ENCODE results near the gene TOR1AIP2. TPM values are rescaled to one million over a fixed set of nuclear protein-coding genes. Genes with fewer than 3 reads are reported as not detected.
"Not testable (repeated sequence)": the region's sequence is repeated elsewhere in the genome, so short reads cannot be mapped to it uniquely, and the experiment has no call there.

Gene TOR1AIP2
- total RNA-seq, 1 donor = 69.7 TPM

GRCh38 chr1:179857009-179857408 is 20.6 kb downstream of the TOR1AIP2 start:
- Histone ChIP-seq H3K27me3 (ENCODE audit: insufficient read depth, low read length) (no peaks in the 10 kb centered on the region), H3K4me3 (ENCODE audit: low read length) (no peak overlapping the region), H3K9me3 (ENCODE audit: low read depth, low read length) (no peaks in the 10 kb centered on the region), H3K4me1 (ENCODE audit: insufficient read depth, low read length) (peaks cover 13% of the 10 kb centered on the region)

- H3K27me3 ChIP-seq (ENCODE audit: insufficient read depth, low read length) = no peaks in the 10 kb centered on the region
- H3K4me3 ChIP-seq (ENCODE audit: low read length) = no peak overlapping the region
- no peaks in the 10 kb centered on the region for H3K9me3 ChIP-seq (ENCODE audit: low read depth, low read length)
- H3K4me1 ChIP-seq (ENCODE audit: insufficient read depth, low read length) = peaks cover 13% of the 10 kb centered on the region
These were observed 21.3 kb downstream of the TOR1AIP2 start for GRCh38 chr1:179856296-179856695.

GRCh38 chr1:179855831-179856230 is 21.8 kb downstream of the TOR1AIP2 start:
- not testable (repeated sequence) for H3K27me3 ChIP-seq (ENCODE audit: insufficient read depth, low read length)

DNA sequence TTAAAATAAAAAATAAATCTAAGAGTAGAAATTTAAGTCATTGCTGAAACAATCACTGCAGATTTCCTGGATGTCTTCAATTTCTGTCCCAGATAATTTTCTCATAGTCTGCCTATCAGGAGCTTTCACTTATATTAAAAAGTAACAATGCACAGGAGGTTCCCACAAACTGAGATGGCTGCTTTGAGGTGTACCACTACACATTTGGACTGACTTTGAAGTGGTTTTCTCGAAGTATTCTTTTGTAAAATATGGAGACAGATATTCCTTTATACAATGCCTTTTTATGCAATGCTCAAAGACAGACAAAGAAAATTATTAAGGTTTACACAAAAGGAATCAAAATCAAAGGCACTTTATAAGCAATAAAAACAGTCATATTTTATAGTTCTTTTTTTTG is 24.5 kb downstream of the TOR1AIP2 start:
- H3K4me3 ChIP-seq (ENCODE audit: low read length) = no peak overlapping the region
- peaks cover 13% of the 10 kb centered on the region for H3K4me1 ChIP-seq (ENCODE audit: insufficient read depth, low read length)
- H3K9me3 ChIP-seq (ENCODE audit: low read depth, low read length) = no peaks in the 10 kb centered on the region
- no peaks in the 10 kb centered on the region for H3K27me3 ChIP-seq (ENCODE audit: insufficient read depth, low read length)

More at GRCh38 chr1:179855831-179856230, 21.8 kb downstream of the TOR1AIP2 start:
- H3K4me1 ChIP-seq (ENCODE audit: insufficient read depth, low read length) = peaks cover 13% of the 10 kb centered on the region
- H3K9me3 ChIP-seq (ENCODE audit: low read depth, low read length); H3K4me3 ChIP-seq (ENCODE audit: low read length): not testable (repeated sequence)

DNA sequence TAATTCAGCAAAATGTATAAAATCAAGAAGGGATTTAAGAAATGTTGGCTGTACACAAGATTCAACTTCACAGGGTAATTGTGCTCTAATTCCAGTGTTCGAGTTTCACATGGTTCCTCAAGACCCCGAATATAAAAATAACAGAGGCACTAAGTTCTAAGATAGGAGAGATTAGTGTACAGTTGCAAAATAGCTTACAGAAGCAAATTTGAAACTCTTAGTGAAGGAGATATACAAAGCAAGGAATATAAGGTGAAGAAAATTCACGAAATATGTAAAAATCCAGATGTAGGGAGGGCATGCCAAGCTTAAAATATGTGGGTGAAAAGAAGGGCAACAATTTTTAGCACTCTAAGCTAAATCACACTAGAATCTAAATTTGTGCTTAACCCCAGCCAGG is 29.4 kb downstream of the TOR1AIP2 start:
- Histone ChIP-seq H3K4me3 (ENCODE audit: low read length) (no peak overlapping the region), H3K9me3 (ENCODE audit: low read depth, low read length) (no peaks in the 10 kb centered on the region), H3K4me1 (ENCODE audit: insufficient read depth, low read length) (no peaks in the 10 kb centered on the region), H3K27me3 (ENCODE audit: insufficient read depth, low read length) (no peaks in the 10 kb centered on the region)

DNA sequence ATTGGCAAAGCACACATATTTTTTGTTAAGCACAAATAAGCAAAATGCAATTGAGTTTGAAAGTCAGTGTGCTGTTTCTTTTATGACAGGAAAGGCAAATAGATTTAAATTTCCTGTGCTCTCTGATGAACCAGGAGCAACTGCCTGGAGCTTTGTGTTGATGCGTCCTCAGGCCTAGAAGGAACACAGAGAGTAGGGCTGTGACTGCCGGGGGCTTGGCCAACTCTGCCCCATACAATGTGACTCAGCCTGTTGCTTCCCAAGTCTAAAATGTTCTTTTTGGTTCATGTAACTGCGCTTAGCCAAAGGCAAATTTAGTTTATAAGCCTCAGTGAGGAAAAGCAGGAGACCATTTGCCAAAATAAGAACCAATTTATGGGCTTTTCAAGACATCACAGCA is 37.5 kb downstream of the TOR1AIP2 start:
- Histone ChIP-seq H3K4me3 (ENCODE audit: low read length) (no peak overlapping the region), H3K4me1 (ENCODE audit: insufficient read depth, low read length) (no peaks in the 10 kb centered on the region), H3K9me3 (ENCODE audit: low read depth, low read length) (no peaks in the 10 kb centered on the region), H3K27me3 (ENCODE audit: insufficient read depth, low read length) (no peaks in the 10 kb centered on the region)

GRCh38 chr1:179836686-179837445 is 40.7 kb downstream of the TOR1AIP2 start:
- H3K9me3 ChIP-seq (ENCODE audit: low read depth, low read length); H3K4me1 ChIP-seq (ENCODE audit: insufficient read depth, low read length); H3K27me3 ChIP-seq (ENCODE audit: insufficient read depth, low read length); H3K4me3 ChIP-seq (ENCODE audit: low read length): not testable (repeated sequence)

GRCh38 chr1:179831852-179832699 is 45.5 kb downstream of the TOR1AIP2 start:
- Histone ChIP-seq H3K27me3 (ENCODE audit: insufficient read depth, low read length) (no peaks in the 10 kb centered on the region), H3K9me3 (ENCODE audit: low read depth, low read length) (no peaks in the 10 kb centered on the region), H3K4me3 (ENCODE audit: low read length) (no peak overlapping the region), H3K4me1 (ENCODE audit: insufficient read depth, low read length) (peaks cover 9% of the 10 kb centered on the region)

- H3K4me1 ChIP-seq (ENCODE audit: insufficient read depth, low read length) = peaks cover 9% of the 10 kb centered on the region
- no peaks in the 10 kb centered on the region for H3K27me3 ChIP-seq (ENCODE audit: insufficient read depth, low read length)
- H3K4me3 ChIP-seq (ENCODE audit: low read length) = no peak overlapping the region
- no peaks in the 10 kb centered on the region for H3K9me3 ChIP-seq (ENCODE audit: low read depth, low read length)
These were observed 46.4 kb downstream of the TOR1AIP2 start for GRCh38 chr1:179831225-179831624.

- no peaks in the 10 kb centered on the region for H3K27me3 ChIP-seq (ENCODE audit: insufficient read depth, low read length)
- no peak overlapping the region for H3K4me3 ChIP-seq (ENCODE audit: low read length)
- no peaks in the 10 kb centered on the region for H3K9me3 ChIP-seq (ENCODE audit: low read depth, low read length)
- peaks cover 13% of the 10 kb centered on the region for H3K4me1 ChIP-seq (ENCODE audit: insufficient read depth, low read length)
These were observed 49.0 kb downstream of the TOR1AIP2 start for GRCh38 chr1:179828554-179829110.

DNA sequence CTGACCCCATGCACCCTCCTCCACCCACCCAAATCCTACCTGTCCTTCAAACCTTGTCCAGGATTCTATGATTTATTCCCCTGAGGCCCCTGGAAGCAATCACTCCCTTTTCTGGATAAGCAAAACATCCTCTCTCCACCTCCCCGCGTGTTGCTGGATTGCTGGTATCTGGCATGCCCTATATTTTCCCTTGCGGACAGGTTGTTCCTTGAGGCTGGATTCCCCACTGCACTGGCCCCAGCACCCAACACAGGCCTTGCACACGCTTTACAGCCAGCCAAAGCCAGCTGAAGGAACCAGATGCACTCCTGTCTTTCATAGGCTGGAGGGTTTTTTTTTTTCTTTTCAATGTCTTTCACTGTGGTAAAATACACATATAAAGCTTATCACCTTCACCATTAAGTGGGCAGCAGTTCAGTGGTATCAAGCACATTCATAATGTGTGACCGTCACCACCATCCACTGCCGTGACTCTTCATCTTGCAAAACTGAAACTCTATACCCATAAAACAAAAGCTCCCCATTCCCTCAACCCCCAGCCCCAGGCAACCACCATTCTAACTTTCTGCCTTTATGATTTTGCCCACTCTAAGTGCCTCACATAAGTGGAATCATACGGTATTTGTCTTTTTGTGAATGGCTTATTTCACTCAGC is 50.9 kb downstream of the TOR1AIP2 start:
- H3K4me3 ChIP-seq (ENCODE audit: low read length) = no peak overlapping the region
- H3K4me1 ChIP-seq (ENCODE audit: insufficient read depth, low read length) = peaks cover 11% of the 10 kb centered on the region
- no peaks in the 10 kb centered on the region for H3K9me3 ChIP-seq (ENCODE audit: low read depth, low read length)
- no peaks in the 10 kb centered on the region for H3K27me3 ChIP-seq (ENCODE audit: insufficient read depth, low read length)

GRCh38 chr1:179825798-179826460 is 51.7 kb downstream of the TOR1AIP2 start:
- H3K4me3 ChIP-seq (ENCODE audit: low read length) = no peak overlapping the region
- H3K9me3 ChIP-seq (ENCODE audit: low read depth, low read length) = no peaks in the 10 kb centered on the region
- no peaks in the 10 kb centered on the region for H3K27me3 ChIP-seq (ENCODE audit: insufficient read depth, low read length)

DNA sequence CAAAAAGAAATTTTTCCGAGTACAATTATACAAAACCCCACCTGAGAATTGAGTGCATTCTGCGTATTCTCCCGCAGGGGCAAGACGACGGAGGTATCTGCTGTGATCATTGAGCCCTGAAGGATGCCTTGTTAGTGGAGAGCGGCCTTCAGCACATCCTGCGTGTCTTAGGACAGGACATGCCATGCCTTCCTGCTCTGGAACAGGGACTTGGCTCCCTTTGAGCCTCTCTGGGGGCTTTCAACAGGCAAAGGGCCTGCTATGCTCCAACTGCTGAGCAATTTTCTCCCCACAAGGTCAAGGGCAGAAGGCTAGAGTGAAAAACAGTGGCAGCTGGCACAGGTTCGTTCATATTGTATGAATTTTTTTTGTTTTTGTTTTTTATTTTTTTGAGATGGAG is 52.4 kb downstream of the TOR1AIP2 start:
- no peaks in the 10 kb centered on the region for H3K27me3 ChIP-seq (ENCODE audit: insufficient read depth, low read length)
- peaks cover 4% of the 10 kb centered on the region for H3K4me1 ChIP-seq (ENCODE audit: insufficient read depth, low read length)
- no peak overlapping the region for H3K4me3 ChIP-seq (ENCODE audit: low read length)
- H3K9me3 ChIP-seq (ENCODE audit: low read depth, low read length) = no peaks in the 10 kb centered on the region

More at GRCh38 chr1:179825798-179826460, 51.7 kb downstream of the TOR1AIP2 start:
- peaks cover 4% of the 10 kb centered on the region for H3K4me1 ChIP-seq (ENCODE audit: insufficient read depth, low read length)

DNA sequence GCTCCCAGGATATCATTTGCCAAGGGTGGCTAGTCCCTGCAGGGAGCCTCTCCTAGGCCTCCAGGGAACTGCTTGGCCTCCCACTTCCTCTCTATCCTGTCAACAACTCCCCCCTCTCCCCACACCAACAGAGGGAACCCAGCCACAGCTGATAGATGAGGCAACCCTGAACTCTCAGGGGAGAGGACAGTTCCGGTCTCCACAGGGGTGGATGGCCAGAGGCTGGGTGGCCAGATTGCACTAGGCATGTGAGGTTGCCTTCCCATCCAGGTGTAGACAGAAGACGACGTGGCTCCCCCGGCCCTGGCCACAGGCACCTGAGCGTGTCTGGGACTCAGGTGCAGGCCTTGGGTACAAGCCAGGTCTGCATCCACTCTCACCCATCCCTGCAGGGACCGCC is 53.3 kb downstream of the TOR1AIP2 start:
- no peaks in the 10 kb centered on the region for H3K27me3 ChIP-seq (ENCODE audit: insufficient read depth, low read length)
- H3K4me3 ChIP-seq (ENCODE audit: low read length) = no peak overlapping the region
- peaks cover 4% of the 10 kb centered on the region for H3K4me1 ChIP-seq (ENCODE audit: insufficient read depth, low read length)
- H3K9me3 ChIP-seq (ENCODE audit: low read depth, low read length) = no peaks in the 10 kb centered on the region

Data from mononuclear cell (primary cell).